IMR-90 (cell line): Measurements from ENCODE around the gene PIP5K1A. TPM values are rescaled to one million over a fixed set of nuclear protein-coding genes. Genes with fewer than 3 reads are reported as not detected.

Experiments
- ATAC-seq: fragments of 200-7000 bp; cut with Tn5 transposase; 2 replicates; pipeline ENCODE4 v1.9.1; 2020; ENCODE audit warnings: low read depth, mild to moderate bottlenecking, moderate library complexity
- BruUV-seq: library from RNA; stranded (reverse); fragments of 400-500 nt; replicated peaks from 2 replicates; lab custom pipeline; 2021; lab: Mats Ljungman, UMichigan
- CTCF ChIA-PET: fragments of 300-600 bp; formaldehyde crosslinking; extraction: SDS; loops from one replicate; lab custom pipeline; 2021; ENCODE audit warnings: antibody characterized with exemption; lab: Yijun Ruan, JAX
- POLR2A ChIA-PET: fragments of 300-600 bp; sonication (Branson Sonifier 250); formaldehyde crosslinking; loops from one replicate; lab custom pipeline; 2022; ENCODE audit warnings: antibody characterized with exemption; ENCODE audit not compliant: unreplicated experiment; lab: Charles Lee
- DNase-seq: peaks from one replicate; pipeline ENCODE4 v3.0.0; 2013
- H2AFZ ChIP-seq: replicated peaks from 2 replicates; pipeline ENCODE3; 2013; ENCODE audit warnings: low read length, mild to moderate bottlenecking; ENCODE audit not compliant: poor library complexity
- H2AK5ac ChIP-seq: 2 replicates; pipeline ENCODE4 v1.6.1; 2013; ENCODE audit warnings: low read depth, low read length, inconsistent platforms
- H2AK9ac ChIP-seq: replicated peaks from 2 replicates; pipeline ENCODE3; 2013; ENCODE audit warnings: mild to moderate bottlenecking, low read depth, low read length, moderate library complexity; ENCODE audit not compliant: poor library complexity
- H2BK120ac ChIP-seq: 2 replicates; pipeline ENCODE4 v1.6.1; 2013; ENCODE audit warnings: low read depth, low read length, inconsistent platforms
- H2BK15ac ChIP-seq: 3 replicates; pipeline ENCODE4 v1.6.1; 2013; ENCODE audit warnings: low read depth, low read length, inconsistent platforms
- H2BK20ac ChIP-seq: 2 replicates; pipeline ENCODE4 v1.6.1; 2013; ENCODE audit warnings: low read depth, mild to moderate bottlenecking, inconsistent platforms, low read length, moderate library complexity
- H2BK5ac ChIP-seq: 2 replicates; pipeline ENCODE4 v1.6.1; 2013; ENCODE audit warnings: mild to moderate bottlenecking, low read depth, low read length, inconsistent platforms; ENCODE audit not compliant: poor library complexity, severe bottlenecking
- H3K14ac ChIP-seq: replicated peaks from 2 replicates; pipeline ENCODE4 v1.6.1; 2013; ENCODE audit warnings: low read depth, low read length, inconsistent platforms
- H3K18ac ChIP-seq: 2 replicates; pipeline ENCODE4 v1.6.1; 2013; ENCODE audit warnings: low read depth, low read length, control low read depth
- H3K23ac ChIP-seq: 2 replicates; pipeline ENCODE4 v1.6.1; 2013; ENCODE audit warnings: low read depth, low read length, inconsistent platforms
- H3K27ac ChIP-seq: 2 replicates; pipeline ENCODE4 v1.5.1; 2013; ENCODE audit warnings: mild to moderate bottlenecking, control low read depth, low read length; ENCODE audit not compliant: insufficient read depth
- H3K27me3 ChIP-seq: 2 replicates; pipeline ENCODE4 v1.6.1; 2013; ENCODE audit warnings: low read length; ENCODE audit not compliant: control insufficient read depth, insufficient read depth
- H3K36me3 ChIP-seq: 2 replicates; pipeline ENCODE4 v1.6.1; 2013; ENCODE audit warnings: low read length, mixed read lengths; ENCODE audit not compliant: control insufficient read depth, insufficient read depth
- H3K4ac ChIP-seq: 2 replicates; pipeline ENCODE4 v1.6.1; 2013; ENCODE audit warnings: low read depth, low read length, inconsistent platforms
- H3K4me1 ChIP-seq: 2 replicates; pipeline ENCODE4 v1.6.1; 2013; ENCODE audit warnings: low read length, mixed read lengths; ENCODE audit not compliant: control insufficient read depth, insufficient read depth
- H3K4me2 ChIP-seq: 2 replicates; pipeline ENCODE4 v1.6.1; 2013; ENCODE audit warnings: low read depth, mild to moderate bottlenecking, control low read depth, low read length, moderate library complexity
- H3K4me3 ChIP-seq: 2 replicates; pipeline ENCODE4 v1.5.1; 2013; ENCODE audit warnings: low read depth, mild to moderate bottlenecking, control low read depth, low read length, moderate library complexity; ENCODE audit not compliant: insufficient read depth
- H3K56ac ChIP-seq: 2 replicates; pipeline ENCODE4 v1.6.1; 2013; ENCODE audit warnings: low read length, inconsistent platforms; ENCODE audit not compliant: insufficient read depth; ENCODE audit errors: extremely low read depth
- H3K79me1 ChIP-seq, 2 experiments: 2 replicates each; pipeline ENCODE4 v1.6.1; 2013; ENCODE audit warnings: low read length in 2 of 2, inconsistent platforms in 1 of 2, low read depth in 1 of 2
- H3K9ac ChIP-seq: 2 replicates; pipeline ENCODE4 v1.6.1; 2013; ENCODE audit warnings: low read depth, low read length, control low read depth
- H3K9me1 ChIP-seq: 2 replicates; pipeline ENCODE4 v1.6.1; 2013; ENCODE audit warnings: low read length, inconsistent platforms; ENCODE audit not compliant: insufficient read depth
- H3K9me3 ChIP-seq: 2 replicates; pipeline ENCODE4 v1.6.1; 2013; ENCODE audit warnings: low read length; ENCODE audit not compliant: control insufficient read depth, insufficient read depth
- H4K20me1 ChIP-seq: 2 replicates; pipeline ENCODE4 v1.6.1; 2013; ENCODE audit warnings: low read length, inconsistent platforms; ENCODE audit not compliant: insufficient read depth
- H4K5ac ChIP-seq: 2 replicates; pipeline ENCODE4 v1.6.1; 2013; ENCODE audit warnings: mild to moderate bottlenecking, low read depth, low read length, control low read depth
- H4K8ac ChIP-seq, 2 experiments: 2 replicates each; pipeline ENCODE4 v1.6.1; 2013; ENCODE audit warnings: low read depth in 2 of 2, low read length in 2 of 2, control low read depth in 1 of 2, inconsistent platforms in 1 of 2
- H4K91ac ChIP-seq: 2 replicates; pipeline ENCODE4 v1.6.1; 2013; ENCODE audit warnings: low read depth, low read length, inconsistent platforms; ENCODE audit not compliant: insufficient read depth
- BHLHE40 ChIP-seq: fragments of 150-350 bp; IDR thresholded peaks from 2 replicates; pipeline ENCODE4 v1.6.1; 2016; ENCODE audit warnings: mild to moderate bottlenecking, low read depth, low read length
- CHD1 ChIP-seq: IDR thresholded peaks from 2 replicates; pipeline ENCODE4 v1.6.1; 2012; ENCODE audit warnings: low read depth, low read length, improper control_type of control experiment
- FOS ChIP-seq: fragments of 150-350 bp; IDR thresholded peaks from 2 replicates; pipeline ENCODE4 v1.6.1; 2016; ENCODE audit warnings: low read depth, low read length
- MAFK ChIP-seq: IDR thresholded peaks from 2 replicates; pipeline ENCODE4 v1.6.1; 2012; ENCODE audit warnings: low read depth, low read length, improper control_type of control experiment
- POLR2A ChIP-seq: IDR thresholded peaks from 2 replicates; pipeline ENCODE4 v1.6.1; 2012; ENCODE audit warnings: mild to moderate bottlenecking, low read depth, low read length
- RAD21 ChIP-seq: IDR thresholded peaks from 2 replicates; pipeline ENCODE4 v1.6.1; 2012; ENCODE audit warnings: low read length, improper control_type of control experiment
- RFX5 ChIP-seq: IDR thresholded peaks from 2 replicates; pipeline ENCODE4 v1.8.0; 2012; ENCODE audit warnings: low read depth, mild to moderate bottlenecking, low read length, moderate library complexity
- WGBS, 2 experiments: methylation state at CpG; one replicate each; pipeline versions ENCODE4 v1.1.5 to v1.1.7; 2013; ENCODE audit warnings: missing lambda C conversion rate in 2 of 2; ENCODE audit not compliant: insufficient read length in 1 of 2; ENCODE audit errors: extremely low coverage in 2 of 2; 5-methylcytosine and 5-hydroxymethylcytosine counted together
- dilution Hi-C: fragments of 300-500 bp; cut with HindIII; formaldehyde crosslinking; loops from one replicate; pipeline ENCODE4 v1.14.3; 2018; ENCODE audit warnings: low sequenced_read_pairs; ENCODE audit not compliant: unreplicated experiment
- in situ Hi-C: fragments of 300-500 bp; cut with MboI; formaldehyde crosslinking; loops from 3 replicates; pipeline ENCODE4 v1.14.3; 2019; ENCODE audit warnings: low sequenced_read_pairs, inconsistent platforms, mixed read lengths
- intact Hi-C: fragments of 100-400 bp; cut with micrococcal nuclease; formaldehyde crosslinking; loops from 2 replicates; pipeline ENCODE4 v1.10.0; 2022
- polyA plus RNA-seq, 3 experiments: library from polyadenylated mRNA; depleted of rRNA; stranded (reverse); fragments of >200 nt; gene quantifications; 2 replicates each; pipeline ENCODE4 v1.2.3, GENCODE V29; 2012; ENCODE audit warnings: low replicate concordance in 1 of 3
- total RNA-seq: library from RNA; depleted of rRNA; stranded (reverse); fragments of >200 nt; gene quantifications from 2 replicates; pipeline ENCODE4 v1.2.3, GENCODE V29; 2012

The PIP5K1A gene
- total and polyA plus RNA-seq, 2 of the 4 experiments (the other 2 are of a cell fraction): 59.1 to 105 TPM

GRCh38 chr1:151156515-151156819, 41.9 kb upstream of the PIP5K1A start, which contains the start of gene TNFAIP8L2:
Gene TNFAIP8L2, plus strand, starts transcription at chr1:151156649. Its CDS starts 2,049 bp downstream, at chr1:151158698.
- no peak within 1 kb of the TSS for H3K14ac ChIP-seq
- CTCF ChIA-PET: interaction anchor here (2.5 kb wide), 1 partner anchor 57 kb away, joined by 16 read pairs; no protein-coding TSS in a partner anchor
- no peak within 1 kb of the TSS for H2AK9ac ChIP-seq
- H3K9me3 ChIP-seq: no peaks in the 10 kb centered on the region
- no peak within 1 kb of the TSS for H2BK15ac ChIP-seq
- H4K20me1 ChIP-seq: no peaks in the 10 kb centered on the region
- H3K36me3 ChIP-seq: peaks cover 37% of the 10 kb centered on the region
- POLR2A ChIA-PET: no interaction called here
- no peak within 1 kb of the TSS for H3K9ac ChIP-seq
- H4K91ac ChIP-seq: no peak within 1 kb of the TSS
- no peak within 1 kb of the TSS for H2BK120ac ChIP-seq
- H2AK5ac ChIP-seq: no peak within 1 kb of the TSS
- H2BK20ac ChIP-seq: no peak within 1 kb of the TSS
- ATAC-seq (no peak), DNase-seq (no peak)
- intact Hi-C loops (loop anchor here (1.0 to 2.0 kb wide), 2 partner anchors 57 to 132 kb away; no protein-coding TSS in a partner anchor), in situ Hi-C loops (loop anchor here (5.0 kb wide), 1 partner anchor 59 kb away; no protein-coding TSS in a partner anchor), dilution Hi-C loops (no loop called here)
- no peak within 1 kb of the TSS for H2AFZ ChIP-seq
- H3K4ac ChIP-seq: no peak within 1 kb of the TSS
- no peaks in the 10 kb centered on the region for H3K27me3 ChIP-seq
- no peak within 1 kb of the TSS for H3K4me2 ChIP-seq
- H4K8ac ChIP-seq: no peak within 1 kb of the TSS
- 100% methylated on average over 2 of the region's 4 CpGs; no CpG with 5 or more reads in 1 of the 2 experiments for WGBS, 2 experiments
- no peak within 1 kb of the TSS for H3K56ac ChIP-seq
- no TSS peak for BruUV-seq
- no peak within 1 kb of the TSS for H2BK5ac ChIP-seq
- H3K79me1 ChIP-seq: 0 out of 4 replicates have a peak, but pooled peaks cover 0 to 3% of the 10 kb centered on the region in 2 experiments
- no peak within 1 kb of the TSS for H3K23ac ChIP-seq
- H3K27ac ChIP-seq: no peak within 1 kb of the TSS
- no peak within 1 kb of the TSS for H3K4me3 ChIP-seq
- no peak within 1 kb of the TSS for H4K5ac ChIP-seq
- no peak within 1 kb of the TSS for H3K18ac ChIP-seq
- no peak for TF ChIP-seq MAFK
- TF ChIP-seq RAD21: no peak
- TF ChIP-seq BHLHE40: no peak
- no peak for TF ChIP-seq CHD1
- no peak for TF ChIP-seq POLR2A
- TF ChIP-seq RFX5: no peak
- no peak for TF ChIP-seq FOS
- no peaks in the 10 kb centered on the region for H3K4me1 ChIP-seq
- no peaks in the 10 kb centered on the region for H3K9me1 ChIP-seq
